ENCODE measurements around the gene FOXC2.
A peak's percentile ranks its signal among the peaks of the same experiment; 100 is the strongest.

FOXC2 gene

GRCh38 chr16:86602521-86602920 lies 35.9 kb downstream of the FOXC2 start:
- no peak overlapping the region for H3K27ac ChIP-seq
- no peak overlapping the region for H3K4me3 ChIP-seq (ENCODE audit: low read depth, low read length)
- no peak for DNase-seq
- no peaks in the 10 kb centered on the region for H3K36me3 ChIP-seq (replicated peaks)
- TF ChIP-seq, protein P1, sequence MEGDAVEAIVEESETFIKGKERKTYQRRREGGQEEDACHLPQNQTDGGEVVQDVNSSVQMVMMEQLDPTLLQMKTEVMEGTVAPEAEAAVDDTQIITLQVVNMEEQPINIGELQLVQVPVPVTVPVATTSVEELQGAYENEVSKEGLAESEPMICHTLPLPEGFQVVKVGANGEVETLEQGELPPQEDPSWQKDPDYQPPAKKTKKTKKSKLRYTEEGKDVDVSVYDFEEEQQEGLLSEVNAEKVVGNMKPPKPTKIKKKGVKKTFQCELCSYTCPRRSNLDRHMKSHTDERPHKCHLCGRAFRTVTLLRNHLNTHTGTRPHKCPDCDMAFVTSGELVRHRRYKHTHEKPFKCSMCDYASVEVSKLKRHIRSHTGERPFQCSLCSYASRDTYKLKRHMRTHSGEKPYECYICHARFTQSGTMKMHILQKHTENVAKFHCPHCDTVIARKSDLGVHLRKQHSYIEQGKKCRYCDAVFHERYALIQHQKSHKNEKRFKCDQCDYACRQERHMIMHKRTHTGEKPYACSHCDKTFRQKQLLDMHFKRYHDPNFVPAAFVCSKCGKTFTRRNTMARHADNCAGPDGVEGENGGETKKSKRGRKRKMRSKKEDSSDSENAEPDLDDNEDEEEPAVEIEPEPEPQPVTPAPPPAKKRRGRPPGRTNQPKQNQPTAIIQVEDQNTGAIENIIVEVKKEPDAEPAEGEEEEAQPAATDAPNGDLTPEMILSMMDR (IDR thresholded peaks at IDR 0.05; ENCODE audit: low read depth, low read length, missing control alignments): no peak
- in situ Hi-C loops (cut with HindIII; ENCODE audit: low pct_ligation_motif_present, low sequenced_read_pairs): no loop called here
- no peaks in the 10 kb centered on the region for H3K27me3 ChIP-seq (replicated peaks)

- no peak overlapping the region for H3K27ac ChIP-seq
- in situ Hi-C loops (cut with HindIII; ENCODE audit: low pct_ligation_motif_present, low sequenced_read_pairs): no loop called here
- H3K27me3 ChIP-seq (replicated peaks): no peaks in the 10 kb centered on the region
- no peaks in the 10 kb centered on the region for H3K36me3 ChIP-seq (replicated peaks)
- H3K4me3 ChIP-seq (ENCODE audit: low read depth, low read length): no peak overlapping the region
- TF ChIP-seq, protein P1 (IDR thresholded peaks at IDR 0.05; ENCODE audit: low read depth, low read length, missing control alignments): no peak
- no peak for DNase-seq
These were observed 38.0 kb downstream of the FOXC2 start for GRCh38 chr16:86604436-86605193.

- TF ChIP-seq, protein P1 (IDR thresholded peaks at IDR 0.05; ENCODE audit: low read depth, low read length, missing control alignments): no peak
- Histone ChIP-seq H3K27ac (no peak overlapping the region), H3K4me3 (ENCODE audit: low read depth, low read length) (no peak overlapping the region), H3K27me3 (replicated peaks) (no peaks in the 10 kb centered on the region), H3K36me3 (replicated peaks) (no peaks in the 10 kb centered on the region)
- DNase-seq: no peak
- in situ Hi-C loops (cut with HindIII; ENCODE audit: low pct_ligation_motif_present, low sequenced_read_pairs): no loop called here
These were observed 39.3 kb downstream of the FOXC2 start for GRCh38 chr16:86605950-86606349.

DNA sequence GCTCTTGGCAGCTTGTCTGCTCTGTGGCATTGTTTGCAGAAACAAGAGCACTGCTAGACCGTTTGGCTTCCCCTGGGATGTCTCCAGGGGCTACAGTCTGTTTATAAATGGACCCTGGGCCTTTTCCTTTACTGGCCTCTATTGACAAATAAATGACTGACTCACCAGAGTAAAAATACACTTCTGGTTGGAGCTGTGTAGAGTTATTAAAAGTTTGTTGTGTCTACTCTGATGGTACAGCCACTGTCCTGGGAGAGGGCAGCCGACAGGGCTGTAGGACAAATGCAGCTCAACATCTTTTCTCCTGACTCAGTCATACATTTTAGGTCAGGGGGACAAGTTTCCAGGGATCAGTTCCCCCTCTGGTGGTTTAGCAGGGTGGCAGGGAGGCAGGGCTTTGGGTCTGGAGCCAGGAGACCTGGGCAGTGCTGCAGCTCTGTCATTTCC lies 41.7 kb downstream of the FOXC2 start:
- H3K27ac ChIP-seq: no peak overlapping the region

DNA sequence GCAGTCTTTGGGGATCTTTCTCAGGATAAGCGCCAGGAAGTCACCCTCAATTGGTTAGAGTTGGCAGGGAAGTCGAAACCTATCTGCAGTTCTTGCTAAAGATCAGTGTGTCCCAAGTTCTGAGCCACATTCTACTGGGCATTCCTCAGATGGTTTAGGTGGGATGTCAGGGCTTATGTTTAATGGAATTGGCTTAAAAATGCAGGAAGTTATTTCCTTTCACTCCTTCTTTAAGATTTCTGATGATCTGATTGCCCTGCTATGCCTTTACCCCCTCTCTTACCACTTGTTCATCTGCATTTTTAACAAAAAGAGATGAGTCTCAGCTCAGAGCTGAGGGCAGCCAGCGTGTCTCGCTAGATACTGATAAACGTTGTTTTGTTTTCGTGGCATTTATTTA lies 42.5 kb downstream of the FOXC2 start:
- H3K27ac ChIP-seq: peak overlapping the region; percentile 81

More for the DNA sequence above, 41.7 kb downstream of the FOXC2 start:
- H3K4me3 ChIP-seq (ENCODE audit: low read depth, low read length): no peak overlapping the region
- TF ChIP-seq, protein P1 (IDR thresholded peaks at IDR 0.05; ENCODE audit: low read depth, low read length, missing control alignments): peak; percentile 38
- H3K27me3 ChIP-seq (replicated peaks): no peaks in the 10 kb centered on the region
- H3K36me3 ChIP-seq (replicated peaks): no peaks in the 10 kb centered on the region
- in situ Hi-C loops (cut with HindIII; ENCODE audit: low pct_ligation_motif_present, low sequenced_read_pairs): no loop called here
- no peak for DNase-seq

More for the DNA sequence above, 42.5 kb downstream of the FOXC2 start:
- H3K27me3 ChIP-seq (replicated peaks): no peaks in the 10 kb centered on the region
- H3K4me3 ChIP-seq (ENCODE audit: low read depth, low read length): no peak overlapping the region
- TF ChIP-seq, protein P1 (IDR thresholded peaks at IDR 0.05; ENCODE audit: low read depth, low read length, missing control alignments): no peak
- in situ Hi-C loops (cut with HindIII; ENCODE audit: low pct_ligation_motif_present, low sequenced_read_pairs): no loop called here
- peak; percentile 70 for DNase-seq
- no peaks in the 10 kb centered on the region for H3K36me3 ChIP-seq (replicated peaks)
